Measurements from ENCODE around the gene CAVIN2.
A peak's percentile ranks its signal among the peaks of the same experiment; 100 is the strongest.

Gene CAVIN2

DNA sequence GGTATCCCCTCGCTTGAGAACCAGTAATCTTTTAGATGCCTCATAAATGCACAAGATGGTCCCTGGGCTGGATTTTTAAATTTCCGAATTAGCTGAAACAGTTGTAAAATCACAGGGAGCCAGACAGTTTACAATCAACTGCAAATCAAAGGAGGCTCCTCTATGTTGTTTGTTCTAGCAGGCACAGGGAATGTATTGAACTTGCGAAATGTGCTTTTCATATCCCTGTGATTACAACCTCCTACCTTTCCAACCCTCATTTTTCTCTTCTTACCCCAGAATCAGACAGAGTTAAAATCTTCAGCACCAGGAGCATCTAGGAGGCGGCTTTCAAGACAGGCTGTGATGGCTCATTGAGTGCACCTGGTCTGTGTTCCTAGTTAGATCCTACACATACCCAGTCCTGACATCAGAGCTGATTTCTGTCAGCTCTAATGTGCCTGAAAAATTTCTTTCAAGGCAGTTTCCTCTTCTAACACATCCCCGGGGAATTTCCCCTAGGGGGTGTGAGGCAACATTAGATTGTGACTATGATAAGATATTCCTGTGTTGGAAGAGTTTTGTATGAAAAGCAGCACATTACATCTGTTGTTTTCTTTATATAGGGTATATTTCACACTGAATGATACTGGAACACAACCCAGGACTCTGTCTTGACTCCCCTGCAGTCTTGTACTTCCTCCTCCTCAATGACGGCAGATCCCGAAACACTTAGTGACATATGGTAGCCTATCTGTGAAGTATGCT, 17.9 kb upstream of the CAVIN2 start:
- DNase-seq (ENCODE audit: low spot score) = no peak

DNA sequence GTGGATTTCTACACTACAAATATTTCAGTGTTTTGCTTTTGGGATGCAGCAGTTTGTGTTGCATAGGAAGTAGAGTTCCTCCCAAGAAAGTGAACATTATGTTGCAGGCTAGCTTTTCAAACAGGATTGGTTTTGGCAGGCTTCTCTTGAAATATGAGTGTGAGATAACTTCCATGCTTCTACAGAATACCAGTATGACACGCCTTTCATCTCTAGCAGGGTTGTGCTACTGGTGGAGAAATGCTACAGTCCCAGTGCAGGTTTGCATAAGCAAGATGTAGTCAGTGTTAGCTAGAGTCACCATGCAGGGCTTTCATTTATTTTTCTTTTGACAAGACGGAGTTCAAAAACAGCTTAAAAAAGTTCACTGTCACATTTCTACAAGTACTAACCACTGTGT, 17.1 kb upstream of the CAVIN2 start:
- no peak for DNase-seq (ENCODE audit: low spot score)

GRCh38 chr2:191862156-191862775, 15.4 kb upstream of the CAVIN2 start:
- DNase-seq (ENCODE audit: low spot score) = no peak

DNA sequence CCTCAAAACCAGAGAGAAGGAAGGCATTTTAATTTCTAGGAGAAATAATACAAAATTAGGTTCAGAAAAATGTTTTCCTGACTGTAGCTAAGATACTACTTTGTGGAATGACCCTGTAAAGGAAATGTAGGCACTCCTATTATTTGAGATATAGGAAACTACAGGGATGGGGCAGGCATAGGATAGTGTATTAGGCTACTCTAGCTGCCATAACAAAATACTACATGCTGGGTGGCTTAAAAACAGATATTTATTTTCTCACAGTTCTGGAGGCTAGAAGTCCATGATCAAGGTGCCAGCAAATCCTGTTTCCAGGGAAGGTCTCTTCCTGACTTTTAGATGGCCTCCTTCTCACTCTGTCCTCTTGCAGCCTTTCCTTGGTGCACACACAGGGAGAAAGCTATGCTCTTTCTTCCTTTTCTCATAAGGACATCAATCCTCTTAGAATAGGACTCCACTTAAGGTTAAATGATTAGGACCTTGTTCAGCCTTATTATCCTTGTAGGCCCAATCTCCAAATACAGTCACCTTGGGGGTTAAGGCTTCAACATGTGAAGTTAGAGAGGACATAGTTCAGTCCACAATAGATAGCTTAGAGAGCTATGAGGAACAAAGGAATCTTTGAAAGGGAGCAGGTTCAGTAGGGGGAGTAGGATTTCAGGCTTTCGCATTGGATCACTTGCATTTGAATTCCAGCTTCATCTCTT, 14.0 kb upstream of the CAVIN2 start:
- no peak for DNase-seq (ENCODE audit: low spot score)

GRCh38 chr2:191859681-191860080, 12.8 kb upstream of the CAVIN2 start:
- DNase-seq (ENCODE audit: low spot score) = no peak

DNA sequence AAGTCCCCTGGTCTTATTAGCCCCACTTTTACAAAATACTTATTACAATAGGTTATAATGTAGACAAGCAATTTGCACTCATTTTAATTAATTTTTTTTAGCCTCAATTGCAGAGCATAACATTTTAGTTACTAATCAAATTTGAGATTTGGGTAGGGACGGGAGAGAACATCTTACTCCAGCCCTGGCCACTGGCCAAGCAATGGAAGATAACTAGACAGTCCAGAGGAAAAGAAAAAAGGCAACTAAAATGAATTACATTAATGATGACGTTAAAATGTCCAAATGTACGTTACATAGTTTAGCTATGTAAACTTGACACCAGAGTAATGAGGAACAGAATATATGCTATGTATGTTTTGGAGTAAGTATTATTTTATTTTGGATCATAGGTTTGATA, 11.0 kb upstream of the CAVIN2 start:
- DNase-seq (ENCODE audit: low spot score) = no peak

DNA sequence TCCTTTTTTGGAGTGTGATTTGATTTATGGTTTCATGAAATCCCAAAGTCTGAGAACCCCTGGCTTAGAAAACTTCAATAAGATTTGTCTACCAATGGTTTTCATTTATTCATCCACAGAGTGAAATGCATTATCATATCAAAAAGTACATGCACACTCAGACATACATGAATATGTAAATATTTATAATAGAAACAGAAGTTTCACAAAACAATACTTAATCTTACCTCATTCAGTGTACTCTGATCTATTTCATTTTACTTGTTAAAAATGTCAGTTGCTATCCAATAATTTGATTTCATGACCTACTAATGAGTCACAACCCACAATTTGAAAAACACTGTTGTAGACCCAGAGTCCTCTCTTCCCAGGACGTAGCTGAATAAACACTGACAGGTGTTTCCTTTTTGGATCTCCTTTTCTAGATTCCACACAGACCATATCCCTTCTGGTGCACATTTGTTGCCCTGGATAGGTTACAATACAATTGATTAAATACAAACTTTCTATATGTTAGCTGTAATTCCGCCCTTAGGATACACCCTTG, 10.4 kb upstream of the CAVIN2 start:
- peak; percentile 23 for DNase-seq (ENCODE audit: low spot score)

- no peak for DNase-seq (ENCODE audit: low spot score)
Observed at GRCh38 chr2:191856111-191856876, 9.4 kb upstream of the CAVIN2 start.

DNA sequence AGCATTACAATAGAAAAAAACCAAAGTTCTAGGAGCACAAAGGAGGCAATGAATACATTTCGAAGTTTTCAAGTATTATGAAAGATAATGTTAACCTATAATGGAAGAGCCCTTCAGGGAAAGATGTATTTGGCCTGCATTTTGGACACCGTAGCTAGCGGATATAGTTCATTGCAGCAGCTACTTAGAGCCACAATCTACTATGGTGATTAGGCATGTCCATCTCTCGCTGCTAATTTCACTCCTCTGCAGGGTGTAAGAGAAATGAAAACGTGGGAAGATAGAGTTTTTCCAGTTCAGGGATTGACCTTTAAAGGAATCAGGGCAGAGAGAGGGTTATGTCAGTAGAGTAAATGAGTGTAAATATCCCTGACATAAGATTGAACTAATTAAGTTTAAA, 8.5 kb upstream of the CAVIN2 start:
- DNase-seq (ENCODE audit: low spot score) = no peak

DNA sequence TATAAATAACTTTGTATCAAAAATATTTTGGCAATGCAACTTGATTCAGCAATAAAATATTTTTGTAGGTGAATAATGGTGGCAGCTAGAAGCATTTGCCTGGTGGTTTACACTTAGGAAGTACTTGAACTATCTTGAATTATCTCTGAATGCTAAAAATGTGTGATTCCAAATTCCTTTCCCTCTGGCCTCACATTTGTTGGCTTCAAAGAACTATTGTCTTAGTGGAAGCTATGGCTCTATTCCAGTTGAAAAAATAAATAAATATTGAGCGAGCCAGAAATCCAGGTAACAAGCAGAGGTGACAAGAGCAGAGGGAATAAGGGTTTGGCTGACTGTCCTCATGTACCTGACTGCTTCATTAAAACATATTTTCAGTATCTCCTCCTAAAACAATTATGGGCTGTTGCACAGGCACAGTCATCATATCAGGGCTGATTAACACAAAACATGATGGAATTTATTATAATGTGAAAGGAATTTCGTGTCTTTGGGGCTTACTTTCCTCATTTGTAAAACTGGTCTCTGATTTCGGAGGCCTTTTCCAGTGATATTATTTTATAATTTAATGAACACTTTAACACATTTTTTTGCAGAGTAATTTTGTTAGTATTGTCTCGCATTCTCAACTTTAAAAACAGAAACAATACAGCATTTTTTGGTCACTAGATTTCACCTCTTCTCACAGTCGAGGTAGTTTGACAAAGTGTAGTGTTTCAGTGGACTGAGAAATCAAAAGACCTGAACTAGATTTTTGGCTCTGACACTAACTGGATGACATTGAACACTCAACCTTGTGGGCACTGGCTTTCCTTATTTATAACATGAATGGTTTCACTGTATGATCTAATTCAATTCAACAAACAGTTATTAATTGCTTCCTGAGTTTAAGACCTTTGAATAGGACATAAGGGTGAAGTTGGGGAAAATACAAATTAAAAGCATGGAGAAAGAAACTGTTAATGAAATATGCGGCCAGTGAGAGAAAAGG, 7.8 kb upstream of the CAVIN2 start:
- peak; percentile 34 for DNase-seq (ENCODE audit: low spot score)

DNA sequence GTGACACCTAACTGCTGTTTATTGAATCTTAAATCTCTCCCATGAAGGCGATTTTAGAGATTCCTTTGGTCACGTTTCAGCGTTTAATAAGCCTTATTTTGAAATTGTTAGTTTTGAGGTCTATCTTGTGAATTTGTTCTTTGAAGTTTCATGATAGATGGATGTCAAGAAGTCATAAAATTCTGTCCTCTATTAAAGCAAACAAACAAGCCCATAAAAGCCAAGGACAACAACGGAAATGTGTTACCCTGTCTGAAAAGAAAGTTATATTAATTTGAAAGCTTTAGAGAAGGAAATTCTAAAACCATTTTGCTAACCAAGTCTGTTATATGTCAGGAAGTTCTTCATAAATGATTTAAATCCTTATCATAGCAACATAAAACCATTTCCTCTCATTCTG, 7.0 kb upstream of the CAVIN2 start:
- no peak for DNase-seq (ENCODE audit: low spot score)

- no peak for DNase-seq (ENCODE audit: low spot score)
Observed at GRCh38 chr2:191851158-191851557, 4.3 kb upstream of the CAVIN2 start.

GRCh38 chr2:191848771-191849767, 2.2 kb upstream of the CAVIN2 start:
- no peak for DNase-seq (ENCODE audit: low spot score)

DNA sequence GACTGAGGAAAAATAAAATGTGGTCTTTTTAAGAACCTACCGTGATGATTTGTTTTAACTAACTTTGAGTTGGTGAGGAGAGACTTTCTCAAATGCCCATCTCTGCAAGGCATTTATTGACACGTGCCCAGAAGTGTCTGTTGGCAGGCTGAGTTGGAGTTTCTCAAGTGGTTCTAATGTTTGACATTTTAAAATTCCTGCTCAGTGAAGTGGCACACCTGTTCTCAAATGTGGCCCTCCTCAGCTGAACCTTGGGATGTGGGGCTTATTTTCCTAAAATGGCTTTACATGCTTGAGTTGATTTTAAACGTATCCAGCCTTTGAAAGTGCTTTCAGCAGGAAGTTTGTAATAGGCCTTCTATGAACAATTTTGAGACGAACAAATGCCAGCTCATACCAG, 876 bp upstream of the CAVIN2 start:
- no peak for DNase-seq (ENCODE audit: low spot score)

DNA sequence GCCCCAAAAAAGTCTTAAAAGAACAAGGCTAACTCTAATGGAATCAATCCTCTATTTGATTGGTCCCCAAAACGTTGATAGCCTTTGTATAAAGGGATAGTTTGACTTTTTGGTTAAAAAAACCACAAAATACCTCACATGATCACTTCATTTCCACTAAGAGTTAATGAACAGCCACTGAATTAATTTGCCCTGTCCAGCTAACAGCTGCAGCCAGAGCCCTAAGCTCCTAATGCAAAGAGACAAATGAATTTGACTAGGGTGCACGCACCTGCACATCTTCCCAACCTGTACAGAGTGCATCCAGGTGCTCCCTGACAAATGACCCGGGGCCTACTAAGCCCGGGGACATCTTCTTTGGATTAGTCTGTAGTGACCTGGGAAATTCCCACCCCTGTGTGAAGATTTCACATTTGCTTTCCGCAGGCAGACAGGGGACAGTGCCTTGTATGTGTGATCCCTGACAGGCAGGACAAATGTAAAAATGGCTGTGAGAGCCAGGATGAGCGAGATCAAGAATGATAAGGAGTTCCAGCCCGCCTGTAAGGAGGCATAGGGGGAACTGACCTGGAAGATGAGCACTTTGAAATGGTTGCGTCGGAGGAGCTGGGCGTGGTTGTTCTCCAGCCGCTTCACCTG, 893 bp downstream of the CAVIN2 start:
- no peak for DNase-seq (ENCODE audit: low spot score)

GRCh38 chr2:191845248-191845715, 1.6 kb downstream of the CAVIN2 start:
- no peak for DNase-seq (ENCODE audit: low spot score)

DNA sequence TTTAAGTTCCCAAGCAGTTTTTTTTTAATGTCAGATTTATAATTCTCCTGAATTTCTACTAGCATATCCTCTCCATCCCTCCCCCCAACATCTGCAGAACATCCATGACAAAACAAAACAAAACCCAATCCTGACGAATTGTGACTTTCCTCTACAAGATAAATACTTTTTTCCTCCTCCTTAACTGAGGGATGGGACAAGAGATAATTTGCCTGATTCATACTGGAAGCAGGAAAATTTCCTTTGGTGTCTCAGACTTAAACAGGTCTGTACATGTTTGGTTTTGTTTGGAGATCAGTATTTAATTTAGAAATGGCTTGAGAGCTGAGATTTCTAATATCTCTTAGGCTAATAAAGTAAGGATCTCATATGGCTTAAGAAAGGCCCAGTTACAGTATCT, 2.2 kb downstream of the CAVIN2 start:
- DNase-seq (ENCODE audit: low spot score) = no peak

GRCh38 chr2:191840921-191841320, 6.0 kb downstream of the CAVIN2 start:
- DNase-seq (ENCODE audit: low spot score) = no peak
